Heart right ventricle (tissue), 16 donors: ENCODE measurements around the gene TMTC2. TPM values are rescaled to one million over a fixed set of nuclear protein-coding genes. Genes with fewer than 3 reads are reported as not detected.

ENCODE experiments used
- ATAC-seq, 8 donors: fragments of 200-7000 bp; cut with Tn5 transposase; one replicate each; pipeline ENCODE4 v1.9.1; 2020; ENCODE audit warnings: mild to moderate bottlenecking in 8 of 8, moderate library complexity in 8 of 8, moderate number of reproducible peaks in 1 of 8
- DNase-seq, 2 donors: peaks; one replicate each; pipeline ENCODE4 v3.0.0-alpha.2; 2020
- H3K27ac ChIP-seq, 10 donors: fragments of 200-600 bp; sonication (generic) in 2 of 10; one replicate each; pipeline versions ENCODE4 v1.5.0 to v1.8.0; 2020 to 2022; ENCODE audit warnings: mild to moderate bottlenecking in 3 of 10
- H3K27me3 ChIP-seq, 7 donors: fragments of 200-600 bp; one replicate each; pipeline ENCODE4 v1.8.0; 2021 to 2022; ENCODE audit warnings: mild to moderate bottlenecking in 2 of 7
- H3K36me3 ChIP-seq, 9 donors: fragments of 200-600 bp; sonication (generic) in 1 of 9; one replicate each; pipeline versions ENCODE4 v1.5.0 to v1.8.0; 2020 to 2022; ENCODE audit warnings: mild to moderate bottlenecking in 2 of 9
- H3K4me1 ChIP-seq, 9 donors: fragments of 200-600 bp; sonication (generic) in 1 of 9; one replicate each; pipeline versions ENCODE4 v1.5.0 to v1.8.0; 2020 to 2022; ENCODE audit warnings: mild to moderate bottlenecking in 4 of 9
- H3K4me3 ChIP-seq, 10 donors: fragments of 200-600 bp; sonication (generic) in 2 of 10; one replicate each; pipeline versions ENCODE4 v1.5.0 to v1.8.0; 2020 to 2022; ENCODE audit warnings: mild to moderate bottlenecking in 7 of 10, moderate library complexity in 2 of 10
- H3K9me3 ChIP-seq, 11 donors: fragments of 200-600 bp in 10 of 11; sonication (generic) in 2 of 11; one replicate each; pipeline versions ENCODE4 v1.5.0 to v1.8.0; 2013 to 2022; ENCODE audit warnings: mild to moderate bottlenecking in 2 of 11, control low read depth in 1 of 11, moderate library complexity in 1 of 11
- WGBS, 2 donors: extraction: QIAGEN DNeasy Blood & Tissue Kit; methylation state at CpG; one replicate each; pipeline ENCODE4 v1.1.7; 2013; ENCODE audit warnings: inconsistent platforms in 1 of 2; 5-methylcytosine and 5-hydroxymethylcytosine counted together
- intact Hi-C, 10 donors: fragments of 100-400 bp; cut with DNase I; formaldehyde crosslinking; loops; one replicate each; pipeline versions ENCODE4 v1.11.1 to v1.14.2; 2022
- polyA plus RNA-seq, 2 donors: library from polyadenylated mRNA; stranded (reverse); fragments of 200-250 nt; gene quantifications; one replicate each; pipeline ENCODE4 v1.2.3, GENCODE V29; 2013
- total RNA-seq, 10 donors: library from RNA; stranded (reverse); fragmentation: NEBNext Ultra II Directional in 3 of 10; extraction: Animal tissue kit (Norgen Biotek cat#: 25700) in 3 of 10; gene quantifications; one replicate each; pipeline versions ENCODE4 v1.2.1 to v1.2.4, GENCODE V29; 2021 to 2023
- TF ChIP-seq, protein P1 (sequence below), 9 donors: fragments of 200-600 bp; sonication (generic) in 2 of 9; IDR thresholded peaks; one replicate each; pipeline versions ENCODE4 v1.5.0 to v1.8.0; 2021 to 2022; ENCODE audit warnings: antibody characterized with exemption in 9 of 9, mild to moderate bottlenecking in 5 of 9, moderate library complexity in 1 of 9
- donor health status: Arrhythmogenic right ventricular cardiomyopathy.
- donor health status: ischemic (EF 13 %, LVEDD 7.1; RV severe dilation, severe dysfunction).
- donor health status: healthy with polysubstance abuse.
- donor health status: DM: no; HTN: yes; CAD: no.
- donor health status: DM: no; HTN: no; CAD: no.
- donor health status: ischemic (EF 25% LVEDD 6.9; RV normal size, moderate dysfunction).
- donor health status: ischemic (EF 25% LVEDD 5.7; RV mildly dilated, moderate dysfunction).
- donor health status: healthy.
- donor health status: DM: yes; HTN: yes; CAD: no.
- donor health status: Ischemic cardiomyopathy.
- donor health status: ischemic (EF 35%, LVEDD 5.7; RV mildly dilated, moderate dysfunction).
- donor health status: nonischemic (EF 11% LVEDD 7.7; RV severe dilation, severe dysfunction).
- donor health status: DM: yes; HTN: yes; CAD: no.
- donor health status: PGD.
- donor health status: ischemic (EF 29% LVEDD 5.4; RV normal size, mild dysfunction).
- donor health status: nonischemic (EF 23%, LVEDD 6.1; RV moderate dilation, normal function).

The TMTC2 gene
- total and polyA plus RNA-seq, 12 donors, result 1.6 to 4.4 (median 2.6) TPM

- Histone ChIP-seq H3K4me1 (no peaks in the 10 kb centered on the region), H3K4me3 (no peak overlapping the region), H3K9me3 (peaks cover 0 to 41% (median 10%) of the 10 kb centered on the region in 11 donors), H3K36me3 (no peaks in the 10 kb centered on the region), H3K27me3 (no peaks in the 10 kb centered on the region), H3K27ac (no peak overlapping the region)
- 96 to 98% methylated on average over 6 of the region's 6 CpGs for WGBS, 2 donors
- ATAC-seq (no peak), DNase-seq (no peak)
- TF ChIP-seq, protein P1, sequence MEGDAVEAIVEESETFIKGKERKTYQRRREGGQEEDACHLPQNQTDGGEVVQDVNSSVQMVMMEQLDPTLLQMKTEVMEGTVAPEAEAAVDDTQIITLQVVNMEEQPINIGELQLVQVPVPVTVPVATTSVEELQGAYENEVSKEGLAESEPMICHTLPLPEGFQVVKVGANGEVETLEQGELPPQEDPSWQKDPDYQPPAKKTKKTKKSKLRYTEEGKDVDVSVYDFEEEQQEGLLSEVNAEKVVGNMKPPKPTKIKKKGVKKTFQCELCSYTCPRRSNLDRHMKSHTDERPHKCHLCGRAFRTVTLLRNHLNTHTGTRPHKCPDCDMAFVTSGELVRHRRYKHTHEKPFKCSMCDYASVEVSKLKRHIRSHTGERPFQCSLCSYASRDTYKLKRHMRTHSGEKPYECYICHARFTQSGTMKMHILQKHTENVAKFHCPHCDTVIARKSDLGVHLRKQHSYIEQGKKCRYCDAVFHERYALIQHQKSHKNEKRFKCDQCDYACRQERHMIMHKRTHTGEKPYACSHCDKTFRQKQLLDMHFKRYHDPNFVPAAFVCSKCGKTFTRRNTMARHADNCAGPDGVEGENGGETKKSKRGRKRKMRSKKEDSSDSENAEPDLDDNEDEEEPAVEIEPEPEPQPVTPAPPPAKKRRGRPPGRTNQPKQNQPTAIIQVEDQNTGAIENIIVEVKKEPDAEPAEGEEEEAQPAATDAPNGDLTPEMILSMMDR (IDR thresholded peaks at IDR 0.05), result no peak
- intact Hi-C loops, result no loop called here
Observed at GRCh38 chr12:83074358-83074894, 387.7 kb downstream of the TMTC2 start.

DNA sequence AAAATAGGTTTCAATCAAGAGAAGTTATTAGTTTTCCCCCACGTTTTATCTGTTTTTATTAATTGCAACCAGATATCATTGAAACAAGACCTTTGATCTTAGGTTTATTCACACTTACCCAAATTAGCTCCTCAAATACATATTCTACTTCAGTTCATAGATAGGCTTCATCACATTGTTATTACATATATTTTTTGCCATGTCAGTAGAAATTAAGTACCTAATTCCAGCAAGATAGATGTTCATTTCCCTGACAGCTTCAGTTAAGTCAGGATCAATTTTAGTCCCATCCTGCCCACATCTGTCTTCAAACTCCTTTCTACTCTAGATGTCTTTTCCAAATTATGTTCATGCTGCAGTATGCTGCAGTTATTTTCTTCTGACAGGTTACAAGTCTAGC is 388.8 kb downstream of the TMTC2 start:
- WGBS, 2 donors, result 89 to 93% methylated on average over 1 of the region's 1 CpG
- Histone ChIP-seq H3K27ac (no peak overlapping the region), H3K4me3 (no peak overlapping the region), H3K27me3 (no peaks in the 10 kb centered on the region), H3K36me3 (no peaks in the 10 kb centered on the region), H3K4me1 (no peaks in the 10 kb centered on the region), H3K9me3 (peaks cover 0 to 31% (median 10%) of the 10 kb centered on the region in 11 donors)
- no peak for DNase-seq
- intact Hi-C loops, result no loop called here
- no peak for ATAC-seq
- TF ChIP-seq, protein P1 (IDR thresholded peaks at IDR 0.05), result no peak

DNA sequence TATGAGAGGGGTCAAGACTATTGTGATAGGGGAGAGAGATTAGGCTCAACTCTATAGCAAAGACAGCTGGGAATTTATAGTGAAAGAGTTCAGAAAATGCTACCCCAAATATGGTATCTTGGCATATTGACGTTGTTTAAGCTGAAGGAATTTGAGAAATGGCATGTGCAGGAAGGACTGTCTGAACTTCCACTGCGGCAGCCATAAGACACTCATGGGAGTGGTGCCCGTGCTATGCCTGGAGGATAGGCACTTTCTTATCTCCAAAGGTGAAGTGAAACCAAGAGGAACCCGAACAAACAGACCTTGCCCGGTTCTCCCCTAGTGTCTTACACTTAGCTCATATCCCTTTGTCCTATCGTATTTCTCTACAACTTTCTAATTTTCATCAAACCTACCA is 390.3 kb downstream of the TMTC2 start:
- ATAC-seq, result no peak
- H3K36me3 ChIP-seq, result no peaks in the 10 kb centered on the region
- no peaks in the 10 kb centered on the region for H3K4me1 ChIP-seq
- TF ChIP-seq, protein P1 (IDR thresholded peaks at IDR 0.05), result no peak
- intact Hi-C loops, result no loop called here
- H3K4me3 ChIP-seq, result no peak overlapping the region
- no peaks in the 10 kb centered on the region for H3K27me3 ChIP-seq
- peaks cover 0 to 20% (median 10%) of the 10 kb centered on the region in 11 donors for H3K9me3 ChIP-seq
- H3K27ac ChIP-seq, result no peak overlapping the region
- no peak for DNase-seq
- WGBS, 2 donors, result 92% methylated on average over 6 of the region's 6 CpGs

GRCh38 chr12:83082690-83083276 is 396.1 kb downstream of the TMTC2 start:
- H3K9me3 ChIP-seq, result peaks cover 0 to 7% (median 0%) of the 10 kb centered on the region in 11 donors
- H3K4me3 ChIP-seq, result no peak overlapping the region
- peaks cover 0 to 7% (median 0%) of the 10 kb centered on the region in 9 donors for H3K4me1 ChIP-seq
- 55 to 58% methylated on average over 5 of the region's 5 CpGs for WGBS, 2 donors
- intact Hi-C loops, result no loop called here
- TF ChIP-seq, protein P1 (IDR thresholded peaks at IDR 0.05), result no peak
- H3K36me3 ChIP-seq, result no peaks in the 10 kb centered on the region
- H3K27ac ChIP-seq, result no peak overlapping the region
- H3K27me3 ChIP-seq, result no peaks in the 10 kb centered on the region
- ATAC-seq, result no peak
- no peak for DNase-seq
